Measurements from ENCODE around the gene PLEKHG4. TPM values are rescaled to one million over a fixed set of nuclear protein-coding genes. Genes with fewer than 3 reads are reported as not detected.

The PLEKHG4 gene
- total RNA-seq, 4 donors from 2014 or later = 3.0 to 14.4 (median 6.1) TPM

DNA sequence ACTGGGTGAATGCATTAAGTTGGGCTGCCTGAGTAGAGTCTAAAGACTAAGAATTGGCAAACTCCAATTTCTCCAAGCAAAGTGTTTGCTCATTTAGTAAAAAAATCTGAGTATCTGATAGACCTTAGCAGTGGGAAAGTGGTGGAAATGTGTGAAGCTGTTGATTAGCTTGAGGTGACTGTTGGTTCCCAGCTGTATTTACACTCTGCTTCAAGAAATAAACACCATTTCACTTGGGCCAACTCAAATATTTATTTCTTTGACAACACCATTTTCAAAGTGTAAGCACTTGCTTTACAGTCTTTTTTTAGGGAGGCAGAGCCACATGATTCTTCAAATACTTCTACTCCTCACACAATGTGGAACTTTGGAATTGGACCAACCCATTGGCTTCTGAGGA, 38.5 kb downstream of the PLEKHG4 start:
- Histone ChIP-seq H3K36me3 (no peaks in the 10 kb centered on the region), H3K27ac (no peak overlapping the region), H3K4me3 (no peak overlapping the region), H3K4me1 (no peaks in the 10 kb centered on the region), H3K9me3 (no peaks in the 10 kb centered on the region), H3K27me3 (peaks cover 48% of the 10 kb centered on the region)
- ATAC-seq = no peak
- TF ChIP-seq CTCF (IDR thresholded peaks at IDR 0.05) (no peak), EP300 (IDR thresholded peaks at IDR 0.05) (no peak), POLR2AphosphoS5 (IDR thresholded peaks at IDR 0.05) (no peak), POLR2A (IDR thresholded peaks at IDR 0.05) (no peak)

GRCh38 chr16:67326115-67326471, 46.8 kb downstream of the PLEKHG4 start:
- peaks cover 38% of the 10 kb centered on the region for H3K27me3 ChIP-seq
- H3K27ac ChIP-seq = peak overlapping the region in 1 of 4 donors; percentile 7
- peak overlapping the region; percentile 35 to 55 for H3K4me3 ChIP-seq
- H3K36me3 ChIP-seq = no peaks in the 10 kb centered on the region
- H3K9me3 ChIP-seq = no peaks in the 10 kb centered on the region
- TF ChIP-seq CTCF (IDR thresholded peaks at IDR 0.05) (no peak), EP300 (IDR thresholded peaks at IDR 0.05) (no peak), POLR2A (IDR thresholded peaks at IDR 0.05) (no peak), POLR2AphosphoS5 (IDR thresholded peaks at IDR 0.05) (no peak)
- ATAC-seq = no peak
- 11 to 40% methylated on average over 5 to 6 of the region's 11 CpGs for WGBS, 2 donors (ENCODE audit: low coverage in 1 of 2)
- H3K4me1 ChIP-seq = peaks cover 0 to 13% (median 5%) of the 10 kb centered on the region in 3 donors

DNA sequence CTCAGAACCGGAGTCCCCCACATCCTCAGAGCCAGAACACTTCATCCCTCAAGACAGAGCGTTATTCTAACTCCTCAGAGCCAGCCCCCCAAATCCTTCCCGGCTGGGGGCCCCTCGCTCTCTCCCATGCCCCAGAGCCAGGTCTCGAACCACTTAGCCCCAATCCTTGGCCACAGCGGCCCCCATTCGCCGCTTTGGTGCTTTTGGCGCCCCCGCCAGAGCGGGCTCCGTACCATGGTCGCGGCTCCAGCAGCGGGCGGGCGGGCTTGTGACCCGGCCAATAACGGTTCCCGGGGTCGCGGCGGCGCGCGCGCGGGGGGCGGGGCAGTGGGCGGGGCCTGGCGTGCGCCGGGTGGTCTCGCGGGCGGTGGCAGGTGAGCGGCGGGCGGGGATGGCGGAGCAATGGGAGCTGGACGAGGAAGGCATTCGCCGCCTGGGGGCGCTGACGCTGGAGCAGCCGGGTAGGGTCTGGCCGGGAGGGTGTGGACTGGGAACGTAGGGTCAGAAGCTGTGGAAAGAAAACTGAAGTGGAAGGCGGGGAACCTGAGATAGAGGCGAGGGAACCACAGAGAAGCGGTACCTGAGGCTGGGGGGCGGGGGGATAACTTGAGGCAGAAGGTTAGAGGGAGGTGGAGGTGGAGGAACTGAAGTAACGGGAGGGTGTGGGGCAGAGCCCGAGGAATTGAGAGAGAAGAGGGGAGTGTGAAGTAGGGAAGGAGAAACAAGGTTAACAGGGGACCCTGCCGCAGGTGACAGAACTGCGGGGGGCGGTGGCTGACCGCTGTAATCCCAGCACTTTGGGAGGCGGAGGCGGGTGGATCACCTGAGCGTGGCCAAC, 47.4 kb downstream of the PLEKHG4 start, which contains the start of the genes KCTD19 and LRRC36:
KCTD19 (minus strand) TSS at position 270 of the 838 bp plus-strand sequence; CDS start at position 236, 34 bp downstream.
LRRC36 (plus strand) TSS at position 344 of the 838 bp plus-strand sequence; CDS start at position 392, 48 bp downstream.
- 10 to 29% methylated on average over 12 to 24 of the region's 61 CpGs for WGBS, 2 donors (ENCODE audit: low coverage in 1 of 2)
- Histone ChIP-seq H3K9me3 (no peaks in the 10 kb centered on the region), H3K27me3 (peaks cover 34% of the 10 kb centered on the region), H3K27ac (peak within 1 kb of the TSS in 1 of 4 donors; percentile 7), H3K4me3 (peak within 1 kb of the TSS; percentile 35 to 55), H3K36me3 (no peaks in the 10 kb centered on the region), H3K4me1 (peaks cover 0 to 13% (median 5%) of the 10 kb centered on the region in 3 donors)
- no peak for TF ChIP-seq POLR2AphosphoS5 (IDR thresholded peaks at IDR 0.05)
- TF ChIP-seq CTCF (IDR thresholded peaks at IDR 0.05) = peak; percentile 10 to 48 (median 40)
- no peak for TF ChIP-seq POLR2A (IDR thresholded peaks at IDR 0.05)
- no peak for TF ChIP-seq EP300 (IDR thresholded peaks at IDR 0.05)
- peak; percentile 77 for ATAC-seq

GRCh38 chr16:67327743-67328142, 48.4 kb downstream of the PLEKHG4 start:
- 56 to 64% methylated on average over 3 of the region's 3 CpGs for WGBS, 2 donors (ENCODE audit: low coverage in 1 of 2)
- ATAC-seq = no peak
- TF ChIP-seq POLR2A (IDR thresholded peaks at IDR 0.05) = no peak
- no peak for TF ChIP-seq EP300 (IDR thresholded peaks at IDR 0.05)
- TF ChIP-seq POLR2AphosphoS5 (IDR thresholded peaks at IDR 0.05) = no peak
- no peak for TF ChIP-seq CTCF (IDR thresholded peaks at IDR 0.05)
- Histone ChIP-seq H3K9me3 (no peaks in the 10 kb centered on the region), H3K4me3 (no peak overlapping the region), H3K27me3 (peaks cover 30% of the 10 kb centered on the region), H3K4me1 (peaks cover 0 to 13% (median 5%) of the 10 kb centered on the region in 3 donors), H3K27ac (no peak overlapping the region), H3K36me3 (no peaks in the 10 kb centered on the region)

- Histone ChIP-seq H3K4me1 (peaks cover 0 to 13% (median 5%) of the 10 kb centered on the region in 3 donors), H3K4me3 (no peak overlapping the region), H3K27me3 (peaks cover 17% of the 10 kb centered on the region), H3K27ac (no peak overlapping the region), H3K9me3 (no peaks in the 10 kb centered on the region), H3K36me3 (no peaks in the 10 kb centered on the region)
- ATAC-seq = no peak
- TF ChIP-seq EP300 (IDR thresholded peaks at IDR 0.05) (no peak), POLR2A (IDR thresholded peaks at IDR 0.05) (no peak), CTCF (IDR thresholded peaks at IDR 0.05) (no peak), POLR2AphosphoS5 (IDR thresholded peaks at IDR 0.05) (no peak)
- 63 to 74% methylated on average over 5 of the region's 5 CpGs for WGBS, 2 donors (ENCODE audit: low coverage in 1 of 2)
Measured at GRCh38 chr16:67329901-67330300, 50.6 kb downstream of the PLEKHG4 start.

All from gastroesophageal sphincter (tissue), 4 donors.